Spleen (tissue), 11 donors: ENCODE measurements around the gene COL4A3. TPM values are rescaled to one million over a fixed set of nuclear protein-coding genes. Genes with fewer than 3 reads are reported as not detected.
"Not testable (repeated sequence)": the region's sequence is repeated elsewhere in the genome, so short reads cannot be mapped to it uniquely, and the experiment has no call there.

Experiments used
- DNase-seq: peaks from one replicate; pipeline ENCODE4 v3.0.0-alpha.2; 2020
- H3K27ac ChIP-seq, 8 donors: fragments of 200-600 bp; sonication (generic) in 7 of 8; 1 replicate in 4 of 8; 2 replicates in 4 of 8; pipeline versions ENCODE4 v1.5.0 to v1.8.0; 2016 to 2021; ENCODE audit warnings: inconsistent platforms in 4 of 8, mild to moderate bottlenecking in 4 of 8, moderate library complexity in 1 of 8
- H3K27me3 ChIP-seq, 7 donors: fragments of 200-600 bp; sonication (generic) in 6 of 7; replicated peaks in 1 of 7; 1 replicate in 4 of 7; 2 replicates in 3 of 7; pipeline versions ENCODE4 v1.5.0 to v1.8.0; 2016 to 2021; ENCODE audit warnings: inconsistent platforms in 3 of 7, mild to moderate bottlenecking in 1 of 7
- H3K36me3 ChIP-seq, 6 donors: fragments of 200-600 bp; sonication (generic) in 5 of 6; 1 replicate in 4 of 6; 2 replicates in 2 of 6; pipeline versions ENCODE4 v1.5.0 to v1.8.0; 2016 to 2021; ENCODE audit warnings: inconsistent platforms in 2 of 6
- H3K4me1 ChIP-seq, 6 donors: fragments of 200-600 bp; sonication (generic) in 5 of 6; 1 replicate in 3 of 6; 2 replicates in 3 of 6; pipeline versions ENCODE4 v1.5.0 to v1.8.0; 2016 to 2021; ENCODE audit warnings: inconsistent platforms in 3 of 6
- H3K4me3 ChIP-seq, 8 donors: fragments of 200-600 bp; sonication (generic) in 7 of 8; 1 replicate in 4 of 8; 2 replicates in 4 of 8; pipeline versions ENCODE4 v1.5.0 to v1.8.0; 2016 to 2021; ENCODE audit warnings: inconsistent platforms in 4 of 8, mild to moderate bottlenecking in 4 of 8, moderate library complexity in 2 of 8
- H3K9me3 ChIP-seq, 8 donors: fragments of 200-600 bp; sonication (generic) in 7 of 8; 1 replicate in 4 of 8; 2 replicates in 4 of 8; pipeline versions ENCODE4 v1.5.0 to v1.8.0; 2016 to 2021; ENCODE audit warnings: inconsistent platforms in 4 of 8
- CTCF ChIP-seq, 11 experiments: fragments of 200-600 bp in 7 of 11; fragments of 450-650 bp in 4 of 11; sonication (generic) in 4 of 11; IDR thresholded peaks in 8 of 11; conservative IDR thresholded peaks in 3 of 11; 1 replicate in 7 of 11; 2 replicates in 4 of 11; pipeline versions ENCODE4 v1.4.0 to v1.8.0; 2016 to 2021; ENCODE audit warnings: antibody characterized with exemption in 11 of 11, inconsistent platforms in 4 of 11, mild to moderate bottlenecking in 1 of 11
- POLR2A ChIP-seq, 3 donors: fragments of 450-650 bp; IDR thresholded peaks; one replicate each; pipeline ENCODE4 v1.5.1; 2017; ENCODE audit warnings: antibody characterized with exemption in 3 of 3, mild to moderate bottlenecking in 1 of 3
- POLR2AphosphoS5 ChIP-seq, 3 donors: sonication (generic); formaldehyde crosslinking; IDR thresholded peaks; one replicate each; pipeline ENCODE4 v1.5.1; 2017; ENCODE audit warnings: antibody characterized with exemption in 3 of 3
- WGBS, 5 donors: extraction: QIAGEN DNeasy Blood & Tissue Kit in 3 of 5; methylation state at CpG; one replicate each; pipeline versions ENCODE4 v1.1.5 to v1.1.7; 2013 to 2018; 5-methylcytosine and 5-hydroxymethylcytosine counted together
- intact Hi-C: fragments of 100-400 bp; cut with DNase I; formaldehyde crosslinking; loops from one replicate; pipeline ENCODE4 v1.15.0; 2023; ENCODE audit warnings: low total_unique reads
- polyA plus RNA-seq, 3 donors: library from polyadenylated mRNA; stranded (reverse); fragments of 200-250 nt; gene quantifications; one replicate each; pipeline ENCODE4 v1.2.1, GENCODE V29; 2013
- total RNA-seq, 7 donors: library from RNA; depleted of rRNA in 3 of 7; stranded (reverse); fragments of >200 nt in 3 of 7; fragmentation: NEBNext Ultra II Directional in 4 of 7; extraction: Animal tissue kit (Norgen Biotek cat#: 25700) in 4 of 7; gene quantifications; one replicate each; pipeline versions ENCODE4 v1.1.0 to v1.2.1, GENCODE V29; 2016 to 2021
- donor health status: healthy with polysubstance abuse.
- donor health status: DM: no; HTN: no; CAD: no; lungs with moderate emphysema.
- donor health status: DM: no; HTN: no; CAD: no.
- donor health status: Bipolar disorder and iron deficiency.
- donor health status: healthy.
- donor health status: DM: no; HTN: no; CAD: no.
- donor health status: DM: yes; HTN: yes; CAD: no.

COL4A3 gene
- total and polyA plus RNA-seq, 10 donors = 6.1 to 38.5 (median 23.2) TPM

GRCh38 chr2:227163485-227163997 lies 883 bp upstream of the COL4A3 start:
- Histone ChIP-seq H3K4me1 (peaks cover 4 to 30% (median 26%) of the 10 kb centered on the region in 6 donors), H3K4me3 (peak overlapping the region; percentile 41 to 80 (median 54)), H3K27me3 (peaks cover 0 to 61% (median 25%) of the 10 kb centered on the region in 7 donors), H3K9me3 (peaks cover 0 to 22% (median 0%) of the 10 kb centered on the region in 8 donors), H3K27ac (peak overlapping the region; percentile 27 to 90 (median 81)), H3K36me3 (no peaks in the 10 kb centered on the region)
- DNase-seq = peak; percentile 82
- WGBS, 5 donors = 0 to 2% (median 1%) methylated on average over 19 to 20 of the region's 20 CpGs
- intact Hi-C loops = no loop called here
- TF ChIP-seq POLR2AphosphoS5 (IDR thresholded peaks at IDR 0.05) (peak in 2 of 3 donors; percentile 36 to 57), POLR2A (IDR thresholded peaks at IDR 0.05) (no peak)

DNA sequence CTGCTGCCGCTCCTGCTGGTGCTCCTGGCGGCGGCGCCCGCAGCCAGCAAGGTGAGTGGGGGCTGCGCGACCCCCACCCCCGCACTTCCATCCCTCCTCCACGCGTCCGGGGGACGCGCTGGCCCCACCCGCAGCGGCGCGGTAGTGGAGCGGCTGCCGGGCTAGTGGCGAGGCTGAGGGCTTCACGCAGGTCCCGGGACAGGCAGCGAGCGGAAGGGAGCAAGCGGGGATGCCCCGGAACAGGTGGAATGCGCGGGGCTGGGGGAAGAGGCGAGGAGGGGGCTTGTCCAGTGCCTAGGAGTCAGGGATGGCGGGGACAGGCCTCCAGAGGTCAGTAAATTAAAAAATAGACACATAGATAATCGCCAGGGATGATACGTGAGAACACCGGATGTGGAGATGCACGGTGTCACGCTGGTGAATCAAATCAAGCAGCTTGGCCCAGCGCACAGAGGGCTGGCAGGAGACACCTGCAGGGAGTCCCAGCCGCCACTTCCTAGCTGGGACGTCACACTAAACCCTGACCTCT lies 403 bp downstream of the COL4A3 start:
- TF ChIP-seq POLR2A (IDR thresholded peaks at IDR 0.05) (no peak), CTCF (IDR thresholded peaks at IDR 0.05 in 8 of 11, conservative IDR thresholded peaks at IDR 0.05 in 3 of 11) (no peak), POLR2AphosphoS5 (IDR thresholded peaks at IDR 0.05) (peak in 1 of 3 donors; percentile 75)
- Histone ChIP-seq H3K36me3 (no peaks in the 10 kb centered on the region), H3K27me3 (peaks cover 0 to 55% (median 25%) of the 10 kb centered on the region in 7 donors), H3K4me3 (peak overlapping the region; percentile 41 to 80 (median 54)), H3K9me3 (peaks cover 0 to 9% (median 0%) of the 10 kb centered on the region in 8 donors), H3K27ac (peak overlapping the region; percentile 58 to 90 (median 81)), H3K4me1 (peaks cover 4 to 30% (median 26%) of the 10 kb centered on the region in 6 donors)
- peak; percentile 86 for DNase-seq
- intact Hi-C loops = no loop called here
- 2 to 6% (median 4%) methylated on average over 36 to 38 of the region's 38 CpGs for WGBS, 5 donors

GRCh38 chr2:227171779-227172178 lies 7.4 kb downstream of the COL4A3 start:
- DNase-seq, H3K4me1 ChIP-seq, H3K9me3 ChIP-seq, H3K4me3 ChIP-seq, H3K27ac ChIP-seq, H3K27me3 ChIP-seq, H3K36me3 ChIP-seq, intact Hi-C loops: not testable (repeated sequence)
- WGBS, 5 donors = 86 to 93% (median 92%) methylated on average over 11 of the region's 11 CpGs

DNA sequence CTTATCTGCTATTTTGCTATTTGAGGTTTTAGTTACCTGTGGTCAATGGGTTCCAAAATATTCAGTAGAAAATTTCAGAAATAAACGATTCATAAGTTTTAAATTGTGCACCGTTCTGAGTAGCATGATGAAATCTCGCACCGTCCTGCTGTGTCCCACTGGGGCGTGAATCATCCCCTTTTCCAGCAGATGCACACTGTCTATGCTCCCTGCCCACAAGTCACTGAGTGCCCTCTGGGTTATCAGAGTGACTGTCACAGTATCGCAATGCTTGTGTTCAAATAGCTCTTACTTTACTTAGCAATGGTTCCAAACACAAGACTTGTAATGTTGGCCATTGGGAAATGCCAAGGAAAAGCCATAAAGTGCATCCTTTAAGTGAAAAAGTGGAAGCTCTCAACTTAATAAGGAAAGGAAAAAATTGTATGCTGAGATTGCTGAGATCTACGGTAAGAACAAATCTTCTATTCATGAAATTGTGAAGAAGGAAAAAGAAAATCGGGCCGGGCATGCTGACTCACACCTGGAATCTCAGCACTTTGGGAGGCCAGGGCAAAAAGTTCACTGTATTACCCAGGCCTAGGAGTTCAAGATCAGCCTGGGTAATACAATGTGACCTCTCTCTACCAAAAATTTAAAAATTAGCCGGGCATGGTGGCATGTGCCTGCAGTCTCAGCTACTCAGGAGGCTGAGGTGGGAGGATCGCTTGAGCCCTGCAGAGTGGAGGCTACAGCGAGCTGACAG lies 13.3 kb downstream of the COL4A3 start:
- intact Hi-C loops = no loop called here
- Histone ChIP-seq H3K9me3 (no peaks in the 10 kb centered on the region), H3K4me1 (peaks cover 0 to 9% (median 4%) of the 10 kb centered on the region in 6 donors), H3K27me3 (no peaks in the 10 kb centered on the region), H3K4me3 (no peak overlapping the region), H3K27ac (no peak overlapping the region), H3K36me3 (no peaks in the 10 kb centered on the region)
- no peak for DNase-seq
- WGBS, 5 donors = 90 to 95% (median 93%) methylated on average over 12 of the region's 12 CpGs
- TF ChIP-seq POLR2A (IDR thresholded peaks at IDR 0.05) (no peak), POLR2AphosphoS5 (IDR thresholded peaks at IDR 0.05) (no peak), CTCF (IDR thresholded peaks at IDR 0.05 in 8 of 11, conservative IDR thresholded peaks at IDR 0.05 in 3 of 11) (no peak)
